ENCODE results near the gene GALNT17.

Gene GALNT17

DNA sequence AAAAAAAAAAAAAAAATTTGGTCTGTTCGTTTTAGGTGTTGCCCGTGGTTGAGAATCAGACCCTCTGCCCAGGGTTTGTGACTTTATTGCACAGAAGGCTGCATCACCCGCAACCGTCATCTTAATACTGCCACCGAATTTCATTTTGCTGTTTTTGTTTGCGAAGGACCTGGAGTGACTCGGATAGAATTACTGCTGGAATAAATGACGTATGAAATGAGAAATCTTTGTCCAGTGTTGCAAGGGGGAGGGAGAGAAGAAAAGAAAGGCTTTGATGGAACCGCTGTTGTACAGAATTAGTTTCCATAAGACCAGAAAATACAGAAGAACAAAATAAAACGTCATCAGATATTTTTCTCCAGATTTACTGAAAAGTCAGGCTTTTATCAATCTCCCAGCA lies 103.3 kb downstream of the GALNT17 start:
- TF ChIP-seq YY1 (IDR thresholded peaks at IDR 0.05; ENCODE audit: low read depth) (no peak), CEBPB (IDR thresholded peaks at IDR 0.05) (no peak), EGR1 (IDR thresholded peaks at IDR 0.05) (no peak), RAD21 (IDR thresholded peaks at IDR 0.05; ENCODE audit: low read depth) (no peak), TCF12 (IDR thresholded peaks at IDR 0.05; ENCODE audit: low read depth) (no peak), FOXM1 (IDR thresholded peaks at IDR 0.05; ENCODE audit: borderline replicate concordance, low read depth) (no peak), NFIC (IDR thresholded peaks at IDR 0.05) (no peak), EP300 (IDR thresholded peaks at IDR 0.05; ENCODE audit: borderline replicate concordance) (no peak), TEAD4 (IDR thresholded peaks at IDR 0.05) (no peak), TAF1 (IDR thresholded peaks at IDR 0.05; ENCODE audit: low read depth) (no peak), ZBTB7A (IDR thresholded peaks at IDR 0.05; ENCODE audit: low read depth) (no peak), CREB1 (IDR thresholded peaks at IDR 0.05; ENCODE audit: low read depth) (no peak)
- TF ChIP-seq, protein P1, sequence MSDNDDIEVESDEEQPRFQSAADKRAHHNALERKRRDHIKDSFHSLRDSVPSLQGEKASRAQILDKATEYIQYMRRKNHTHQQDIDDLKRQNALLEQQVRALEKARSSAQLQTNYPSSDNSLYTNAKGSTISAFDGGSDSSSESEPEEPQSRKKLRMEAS (IDR thresholded peaks at IDR 0.05): no peak
- TF ChIP-seq, protein P2, sequence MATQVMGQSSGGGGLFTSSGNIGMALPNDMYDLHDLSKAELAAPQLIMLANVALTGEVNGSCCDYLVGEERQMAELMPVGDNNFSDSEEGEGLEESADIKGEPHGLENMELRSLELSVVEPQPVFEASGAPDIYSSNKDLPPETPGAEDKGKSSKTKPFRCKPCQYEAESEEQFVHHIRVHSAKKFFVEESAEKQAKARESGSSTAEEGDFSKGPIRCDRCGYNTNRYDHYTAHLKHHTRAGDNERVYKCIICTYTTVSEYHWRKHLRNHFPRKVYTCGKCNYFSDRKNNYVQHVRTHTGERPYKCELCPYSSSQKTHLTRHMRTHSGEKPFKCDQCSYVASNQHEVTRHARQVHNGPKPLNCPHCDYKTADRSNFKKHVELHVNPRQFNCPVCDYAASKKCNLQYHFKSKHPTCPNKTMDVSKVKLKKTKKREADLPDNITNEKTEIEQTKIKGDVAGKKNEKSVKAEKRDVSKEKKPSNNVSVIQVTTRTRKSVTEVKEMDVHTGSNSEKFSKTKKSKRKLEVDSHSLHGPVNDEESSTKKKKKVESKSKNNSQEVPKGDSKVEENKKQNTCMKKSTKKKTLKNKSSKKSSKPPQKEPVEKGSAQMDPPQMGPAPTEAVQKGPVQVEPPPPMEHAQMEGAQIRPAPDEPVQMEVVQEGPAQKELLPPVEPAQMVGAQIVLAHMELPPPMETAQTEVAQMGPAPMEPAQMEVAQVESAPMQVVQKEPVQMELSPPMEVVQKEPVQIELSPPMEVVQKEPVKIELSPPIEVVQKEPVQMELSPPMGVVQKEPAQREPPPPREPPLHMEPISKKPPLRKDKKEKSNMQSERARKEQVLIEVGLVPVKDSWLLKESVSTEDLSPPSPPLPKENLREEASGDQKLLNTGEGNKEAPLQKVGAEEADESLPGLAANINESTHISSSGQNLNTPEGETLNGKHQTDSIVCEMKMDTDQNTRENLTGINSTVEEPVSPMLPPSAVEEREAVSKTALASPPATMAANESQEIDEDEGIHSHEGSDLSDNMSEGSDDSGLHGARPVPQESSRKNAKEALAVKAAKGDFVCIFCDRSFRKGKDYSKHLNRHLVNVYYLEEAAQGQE (IDR thresholded peaks at IDR 0.05; ENCODE audit: low read depth): no peak
- TF ChIP-seq, protein P3, sequence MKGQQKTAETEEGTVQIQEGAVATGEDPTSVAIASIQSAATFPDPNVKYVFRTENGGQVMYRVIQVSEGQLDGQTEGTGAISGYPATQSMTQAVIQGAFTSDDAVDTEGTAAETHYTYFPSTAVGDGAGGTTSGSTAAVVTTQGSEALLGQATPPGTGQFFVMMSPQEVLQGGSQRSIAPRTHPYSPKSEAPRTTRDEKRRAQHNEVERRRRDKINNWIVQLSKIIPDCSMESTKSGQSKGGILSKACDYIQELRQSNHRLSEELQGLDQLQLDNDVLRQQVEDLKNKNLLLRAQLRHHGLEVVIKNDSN (IDR thresholded peaks at IDR 0.05): no peak

DNA sequence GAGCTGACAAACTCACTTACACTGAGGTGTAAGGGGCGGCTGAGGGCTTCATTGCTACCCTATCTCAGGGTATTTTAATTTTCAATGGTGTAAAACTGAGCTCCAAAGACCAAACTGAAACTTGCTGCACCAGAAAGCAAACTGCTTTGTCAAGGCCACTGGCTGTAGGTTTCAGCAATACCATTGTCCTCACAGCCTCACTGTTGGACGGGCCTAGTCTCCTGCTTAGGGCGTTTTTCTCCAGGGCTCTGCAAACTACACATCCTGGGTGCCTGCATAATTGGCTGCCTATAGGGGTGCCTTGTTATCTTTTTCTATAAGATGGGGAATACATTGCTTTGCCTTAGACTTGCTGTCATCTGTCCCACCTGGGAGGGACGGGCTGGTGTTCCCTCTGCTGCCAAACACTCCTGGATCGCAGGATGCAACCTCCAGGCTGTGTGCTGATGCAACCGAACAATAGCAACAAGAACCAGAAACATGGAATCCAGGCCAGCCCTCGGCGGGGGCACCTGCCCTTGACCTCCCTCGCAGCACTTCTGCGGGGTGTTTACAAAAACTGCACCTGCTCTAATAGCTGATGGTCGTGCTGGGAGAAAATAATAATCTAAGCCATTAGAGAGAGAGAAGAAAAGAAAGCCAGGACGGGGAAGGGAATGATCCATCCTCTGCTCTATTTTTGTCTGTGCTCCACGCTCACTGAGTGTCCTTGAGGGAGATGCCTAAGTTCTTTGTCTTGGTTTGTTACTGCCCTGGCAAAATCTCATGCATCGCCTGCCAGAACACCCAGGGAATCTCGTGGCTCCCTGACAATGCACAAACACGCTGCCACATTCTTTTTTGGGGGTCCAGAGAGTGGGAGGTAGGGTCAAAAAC lies 104.5 kb downstream of the GALNT17 start:
- TF ChIP-seq EP300 (IDR thresholded peaks at IDR 0.05; ENCODE audit: borderline replicate concordance) (no peak), TCF12 (IDR thresholded peaks at IDR 0.05; ENCODE audit: low read depth) (no peak)

DNA sequence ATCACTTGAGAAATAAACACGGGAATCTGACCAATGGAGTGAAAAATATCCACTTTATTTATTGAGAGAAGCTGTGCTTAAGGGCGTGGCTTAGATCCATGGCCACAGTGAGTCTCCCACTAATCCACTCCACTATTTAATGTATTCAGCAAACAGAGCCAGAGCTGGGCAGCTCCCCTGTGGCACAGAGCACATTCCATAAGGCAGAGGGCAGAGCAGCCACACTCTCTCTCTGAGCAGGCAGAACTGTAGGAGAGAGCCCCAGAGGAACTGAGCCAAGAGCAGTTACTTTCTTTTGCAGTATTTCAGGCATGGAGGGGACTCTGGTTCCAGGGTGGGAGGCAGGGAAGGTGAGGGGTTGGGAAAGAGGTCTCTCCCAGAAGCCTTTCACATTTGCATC lies 106.0 kb downstream of the GALNT17 start:
- TF ChIP-seq TEAD4 (IDR thresholded peaks at IDR 0.05) (no peak), YY1 (IDR thresholded peaks at IDR 0.05; ENCODE audit: low read depth) (no peak), NFIC (IDR thresholded peaks at IDR 0.05) (no peak), FOXM1 (IDR thresholded peaks at IDR 0.05; ENCODE audit: borderline replicate concordance, low read depth) (no peak), TAF1 (IDR thresholded peaks at IDR 0.05; ENCODE audit: low read depth) (no peak), ZBTB7A (IDR thresholded peaks at IDR 0.05; ENCODE audit: low read depth) (no peak), CREB1 (IDR thresholded peaks at IDR 0.05; ENCODE audit: low read depth) (no peak)
- TF ChIP-seq, protein P3 (IDR thresholded peaks at IDR 0.05): no peak
- TF ChIP-seq, protein P2 (IDR thresholded peaks at IDR 0.05; ENCODE audit: low read depth): no peak

DNA sequence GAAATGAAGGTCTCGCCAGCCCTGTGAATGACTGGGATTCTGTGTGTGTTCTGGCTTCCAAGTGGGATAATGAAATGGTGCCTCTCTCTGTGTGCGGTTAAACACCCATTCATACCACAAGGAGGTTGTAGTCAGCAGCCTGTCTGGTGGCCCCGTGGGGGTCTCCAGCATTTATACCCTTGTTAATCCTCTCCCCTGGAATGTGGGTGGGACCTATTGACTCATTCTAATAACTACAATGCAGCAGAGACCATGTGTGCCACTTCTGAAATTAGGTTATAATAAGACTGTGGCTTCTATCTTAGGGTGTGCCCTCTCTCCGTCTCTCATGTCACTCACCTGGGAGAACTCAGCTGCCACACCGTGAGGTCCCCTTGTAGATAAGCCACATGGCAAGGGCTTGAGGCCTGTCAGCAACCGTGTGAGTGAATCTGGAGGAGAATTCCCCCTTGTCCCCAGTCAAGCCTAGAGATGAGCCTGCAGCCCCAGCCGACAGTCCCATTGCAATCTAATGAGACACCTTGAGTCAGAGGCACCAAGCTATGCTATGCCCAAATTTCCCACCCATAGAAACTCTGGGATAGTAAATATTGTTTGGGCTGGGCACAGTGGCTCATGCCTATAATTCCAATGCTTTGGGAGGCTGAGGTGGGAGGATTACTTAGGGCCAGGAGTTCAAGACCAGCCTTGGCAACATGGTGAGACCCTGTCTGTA lies 106.8 kb downstream of the GALNT17 start:
- TF ChIP-seq EP300 (IDR thresholded peaks at IDR 0.05; ENCODE audit: borderline replicate concordance) (no peak), EGR1 (IDR thresholded peaks at IDR 0.05) (no peak), CEBPB (IDR thresholded peaks at IDR 0.05) (no peak), NFIC (IDR thresholded peaks at IDR 0.05) (no peak), RAD21 (IDR thresholded peaks at IDR 0.05; ENCODE audit: low read depth) (no peak), CREB1 (IDR thresholded peaks at IDR 0.05; ENCODE audit: low read depth) (no peak), ZBTB7A (IDR thresholded peaks at IDR 0.05; ENCODE audit: low read depth) (no peak), FOXM1 (IDR thresholded peaks at IDR 0.05; ENCODE audit: borderline replicate concordance, low read depth) (no peak), TCF12 (IDR thresholded peaks at IDR 0.05; ENCODE audit: low read depth) (no peak)
- TF ChIP-seq, protein P1 (IDR thresholded peaks at IDR 0.05): no peak
- TF ChIP-seq, protein P3 (IDR thresholded peaks at IDR 0.05): no peak
